ENCODE measurements around the gene ATP2A1.
A peak's percentile ranks its signal among the peaks of the same experiment; 100 is the strongest.

ATP2A1 gene

GRCh38 chr16:28878083-28878926 lies at the start of gene ATP2A1:
Gene ATP2A1, plus strand, starts transcription at chr16:28878488. Its CDS starts 184 bp downstream, at chr16:28878672.
- DNase-seq, result no peak

GRCh38 chr16:28829747-28830146 lies 48.5 kb upstream of the ATP2A1 start:
- no peak for DNase-seq

- no peak for DNase-seq
Measured at GRCh38 chr16:28830531-28830930, 47.8 kb upstream of the ATP2A1 start.

- DNase-seq, result no peak
Measured at GRCh38 chr16:28834349-28834748, 43.9 kb upstream of the ATP2A1 start.

- no peak for DNase-seq
Measured at GRCh38 chr16:28834873-28835863, 43.1 kb upstream of the ATP2A1 start.

GRCh38 chr16:28835864-28836760 lies 42.2 kb upstream of the ATP2A1 start:
- no peak for DNase-seq

- DNase-seq, result no peak
Measured at GRCh38 chr16:28836761-28837064, 41.6 kb upstream of the ATP2A1 start.

- DNase-seq, result no peak
Measured at GRCh38 chr16:28837672-28838557, 40.4 kb upstream of the ATP2A1 start.

GRCh38 chr16:28838558-28838918 lies 39.8 kb upstream of the ATP2A1 start:
- DNase-seq, result no peak

GRCh38 chr16:28839004-28839639 lies 39.2 kb upstream of the ATP2A1 start:
- DNase-seq, result no peak

GRCh38 chr16:28839899-28840298 lies 38.4 kb upstream of the ATP2A1 start:
- DNase-seq, result no peak

GRCh38 chr16:28842696-28843095 lies 35.6 kb upstream of the ATP2A1 start:
- DNase-seq, result no peak

GRCh38 chr16:28843766-28844165 lies 34.5 kb upstream of the ATP2A1 start:
- DNase-seq, result no peak

- no peak for DNase-seq
Measured at GRCh38 chr16:28844226-28844885, 33.9 kb upstream of the ATP2A1 start.

- no peak for DNase-seq
Measured at GRCh38 chr16:28845293-28845692, 33.0 kb upstream of the ATP2A1 start.

GRCh38 chr16:28845761-28846079 lies 32.6 kb upstream of the ATP2A1 start:
- DNase-seq, result no peak

- DNase-seq, result peak; percentile 98
Measured at GRCh38 chr16:28846080-28846932, 32.0 kb upstream of the ATP2A1 start, which contains the start of gene TUFM. Gene TUFM, minus strand, starts transcription at chr16:28846348. Its CDS starts 79 bp downstream, at chr16:28846269.

- no peak for DNase-seq
Measured at GRCh38 chr16:28846933-28847273, 31.4 kb upstream of the ATP2A1 start.

- DNase-seq, result no peak
Measured at GRCh38 chr16:28858421-28858820, 19.9 kb upstream of the ATP2A1 start.

- DNase-seq, result no peak
Measured at GRCh38 chr16:28859326-28859725, 19.0 kb upstream of the ATP2A1 start.

Data from NCI-H2171 (cell line).